Hepatocyte (in vitro differentiated cells): ENCODE data around the gene CAMKK1.

ENCODE experiments used
- CTCF ChIP-seq: fragments of 200-600 bp; sonication (generic); IDR thresholded peaks from 2 replicates; pipeline ENCODE4 v1.5.1; 2016; ENCODE audit warnings: antibody characterized with exemption, mild to moderate bottlenecking; ENCODE audit not compliant: poor library complexity
- EZH2 ChIP-seq: fragments of 200-600 bp; sonication (generic); IDR thresholded peaks from 2 replicates; pipeline ENCODE4 v1.6.1; 2016; ENCODE audit warnings: antibody characterized with exemption, mild to moderate bottlenecking, borderline replicate concordance

GRCh38 chr17:3904501-3904900, 11.6 kb upstream of the CAMKK1 start:
- TF ChIP-seq CTCF (no peak), EZH2 (no peak)
